ENCODE measurements around the gene ESPNL.

The ESPNL gene

GRCh38 chr2:238158509-238159070 is 58.5 kb downstream of the ESPNL start, which contains the start of gene ERFE:
TSS of gene ERFE (plus strand) at chr2:238158970. CDS start at chr2:238159008, 38 bp downstream.
- DNase-seq (ENCODE audit: low spot score), result no peak

DNA sequence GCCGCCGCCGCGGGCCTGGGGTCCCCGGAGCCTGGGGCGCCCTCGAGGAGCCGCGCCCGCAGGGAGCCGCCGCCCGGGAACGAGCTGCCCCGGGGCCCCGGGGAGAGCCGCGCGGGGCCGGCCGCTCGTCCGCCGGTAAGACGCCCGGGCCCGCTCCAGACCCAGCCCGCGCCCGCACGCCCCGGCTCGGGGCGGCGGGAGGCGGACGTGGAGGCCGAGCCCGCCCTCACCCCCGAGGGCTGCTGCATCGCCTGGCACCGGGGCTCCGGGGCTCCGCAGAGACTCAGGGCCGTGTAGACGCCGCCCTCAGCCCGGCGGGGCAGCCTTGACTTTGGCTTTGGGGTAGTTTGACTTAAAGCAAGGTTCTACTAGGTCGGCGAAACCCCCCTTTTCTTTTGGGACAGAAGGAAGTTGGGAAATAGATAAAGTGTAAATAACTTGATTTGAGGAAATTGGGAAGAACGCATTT is 59.0 kb downstream of the ESPNL start:
- DNase-seq (ENCODE audit: low spot score), result no peak

- no peak for DNase-seq (ENCODE audit: low spot score)
These were observed 59.6 kb downstream of the ESPNL start for GRCh38 chr2:238159661-238160205.

DNA sequence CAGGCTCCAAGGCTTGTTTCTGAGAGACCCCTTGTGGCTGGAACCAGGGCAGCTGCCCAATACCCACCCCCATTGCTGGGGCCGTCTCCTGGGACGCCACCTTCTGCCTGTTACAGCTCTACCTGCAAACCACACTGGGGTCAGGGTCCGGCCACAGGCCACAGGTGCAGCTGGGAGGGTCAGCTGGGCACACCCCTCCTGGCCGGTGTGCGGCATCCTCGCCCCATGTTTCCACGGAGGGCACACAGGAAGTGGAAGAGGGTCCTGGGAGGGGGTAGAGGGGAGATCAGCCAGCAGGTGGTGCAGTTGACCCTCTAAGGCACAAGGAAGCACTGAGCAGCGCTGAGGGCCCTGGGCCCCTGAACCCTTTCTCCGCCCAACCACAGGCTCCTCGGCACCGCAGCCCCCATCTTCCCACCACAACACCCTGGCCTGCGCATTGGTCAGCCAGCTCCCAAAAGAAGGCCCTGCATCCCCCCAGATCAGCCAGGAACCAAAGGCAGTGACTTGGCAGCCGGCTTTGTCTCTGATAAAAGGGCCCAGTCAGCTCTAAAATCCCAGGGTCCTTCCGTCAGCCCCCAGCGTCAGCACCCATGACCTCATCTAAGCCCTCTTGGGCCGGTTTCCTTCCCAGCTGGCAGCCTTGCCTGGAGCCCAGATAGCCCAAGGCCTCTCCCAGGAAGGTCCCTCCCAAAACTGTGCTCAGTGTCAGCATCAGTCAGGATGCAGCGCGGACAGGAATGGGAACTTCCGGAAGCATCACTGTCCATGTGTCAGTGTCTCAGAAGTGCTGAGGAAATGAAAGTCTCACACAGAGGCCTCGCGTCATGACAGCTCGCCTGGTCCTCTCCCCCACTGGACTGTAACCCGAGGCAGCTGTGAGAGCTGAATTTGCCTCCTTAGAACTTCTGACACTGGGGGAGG is 60.3 kb downstream of the ESPNL start:
- no peak for DNase-seq (ENCODE audit: low spot score)

GRCh38 chr2:238161291-238162051 is 61.3 kb downstream of the ESPNL start:
- no peak for DNase-seq (ENCODE audit: low spot score)

- DNase-seq (ENCODE audit: low spot score), result no peak
These were observed 62.2 kb downstream of the ESPNL start for GRCh38 chr2:238162251-238162845.

GRCh38 chr2:238162846-238163441 is 62.8 kb downstream of the ESPNL start:
- DNase-seq (ENCODE audit: low spot score), result no peak

- no peak for DNase-seq (ENCODE audit: low spot score)
These were observed 63.5 kb downstream of the ESPNL start for GRCh38 chr2:238163481-238164198.

- DNase-seq (ENCODE audit: low spot score), result no peak
These were observed 64.8 kb downstream of the ESPNL start for GRCh38 chr2:238164906-238165287.

GRCh38 chr2:238165288-238165921 is 65.3 kb downstream of the ESPNL start:
- DNase-seq (ENCODE audit: low spot score), result peak; percentile 51

DNA sequence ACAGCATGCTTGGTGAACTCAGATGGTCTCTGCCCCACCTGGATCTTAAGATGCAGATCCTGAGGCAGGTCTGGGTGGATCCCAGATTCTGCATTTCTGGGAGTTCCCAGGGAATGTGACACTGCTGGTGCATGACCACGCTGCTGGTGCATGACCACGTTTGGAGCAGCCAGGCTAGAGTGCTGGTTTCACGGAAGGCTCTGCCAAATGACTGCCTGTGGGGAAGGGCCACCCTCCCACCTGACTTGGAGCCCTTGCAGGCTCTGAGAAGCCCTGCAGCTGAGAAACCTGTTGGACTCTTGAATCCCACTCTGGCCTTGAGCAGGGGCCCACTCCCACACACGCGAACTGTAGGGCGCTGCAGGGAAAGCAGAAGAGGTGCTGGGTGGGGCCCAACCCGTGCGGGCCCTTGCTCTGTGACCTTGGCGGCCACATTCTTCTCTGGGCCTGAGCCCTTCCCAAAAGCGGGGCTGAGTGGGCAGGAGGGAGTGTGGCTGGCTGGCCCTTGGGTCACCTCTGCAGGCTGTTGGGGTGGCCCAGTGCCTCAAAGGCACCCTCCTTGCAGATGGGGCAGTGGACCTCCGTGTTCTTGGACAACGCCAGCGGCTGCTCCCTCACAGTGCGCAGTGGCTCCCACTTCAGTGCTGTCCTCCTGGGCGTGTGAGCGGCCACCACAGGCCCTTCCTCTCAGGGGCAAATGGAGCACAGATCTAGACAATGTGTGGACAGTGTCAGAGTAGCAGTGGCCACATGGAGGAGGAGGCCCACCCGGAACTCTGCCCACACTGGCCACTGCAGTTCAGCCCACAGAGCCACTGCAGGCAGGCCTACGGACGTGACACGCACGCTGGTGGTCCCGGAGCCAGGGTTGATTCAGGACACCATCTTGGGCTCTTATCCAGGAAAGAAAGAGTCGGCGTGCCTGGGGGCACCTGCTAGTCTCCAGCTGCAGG is 66.5 kb downstream of the ESPNL start:
- no peak for DNase-seq (ENCODE audit: low spot score)

- DNase-seq (ENCODE audit: low spot score), result no peak
These were observed 67.2 kb downstream of the ESPNL start for GRCh38 chr2:238167344-238167715.

DNA sequence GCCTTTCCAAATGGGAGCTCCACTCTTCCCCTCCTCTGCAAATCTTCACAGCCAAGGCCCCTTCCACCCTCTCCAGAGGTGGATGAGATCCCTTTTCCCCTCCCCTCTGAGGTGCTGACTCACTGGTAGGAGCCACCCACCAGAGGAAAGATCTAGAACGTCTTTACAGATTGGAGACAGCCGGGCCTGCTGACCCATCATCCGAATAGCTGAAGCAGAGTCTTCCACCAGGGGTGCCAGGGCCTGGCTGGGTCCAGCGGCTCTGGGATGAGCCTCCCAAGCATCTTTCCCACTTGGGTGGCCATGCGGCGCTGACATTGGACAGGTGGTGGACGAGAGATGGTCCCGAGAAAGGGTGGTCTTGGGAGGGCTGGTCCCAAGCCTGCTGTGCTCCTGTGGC is 67.6 kb downstream of the ESPNL start:
- no peak for DNase-seq (ENCODE audit: low spot score)

GRCh38 chr2:238168196-238169047 is 68.3 kb downstream of the ESPNL start:
- DNase-seq (ENCODE audit: low spot score), result no peak

- no peak for DNase-seq (ENCODE audit: low spot score)
These were observed 69.0 kb downstream of the ESPNL start for GRCh38 chr2:238169048-238169707.

- peak; percentile 96 for DNase-seq (ENCODE audit: low spot score)
These were observed 69.6 kb downstream of the ESPNL start for GRCh38 chr2:238169708-238170251.

DNA sequence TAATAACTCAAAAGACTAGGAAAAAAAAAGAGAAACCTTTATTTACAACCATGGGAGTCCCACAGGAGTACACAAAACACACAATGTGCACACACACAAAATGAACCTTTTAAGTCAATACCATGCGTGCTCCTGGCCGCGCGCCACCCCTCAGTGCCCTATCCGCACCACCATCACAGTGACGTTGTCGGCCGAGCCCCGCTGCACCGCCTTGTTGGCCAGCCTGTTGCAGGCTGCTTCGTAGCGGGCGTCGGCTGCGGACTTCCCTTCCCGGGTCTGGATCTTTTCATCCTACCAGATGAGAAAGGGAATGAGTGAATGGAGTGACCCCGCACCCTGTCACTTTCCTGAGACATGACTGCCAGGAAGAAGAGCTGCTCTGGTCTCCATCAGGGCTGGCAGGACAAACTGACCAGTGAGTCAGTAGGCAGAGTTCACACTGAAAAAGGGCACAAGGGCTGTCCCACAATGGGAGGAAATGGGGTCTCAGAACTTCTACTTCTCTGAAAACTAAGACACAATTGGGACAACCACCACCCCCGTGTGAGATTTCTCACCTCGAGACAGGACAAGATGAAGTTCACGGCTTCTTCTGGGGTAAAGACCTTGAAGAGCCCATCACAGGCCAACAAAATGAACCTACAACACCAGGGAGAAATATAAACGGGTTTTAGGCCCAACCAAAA is 70.4 kb downstream of the ESPNL start:
- DNase-seq (ENCODE audit: low spot score), result no peak
